Measurements from ENCODE around the gene CTU1.

The CTU1 gene

DNA sequence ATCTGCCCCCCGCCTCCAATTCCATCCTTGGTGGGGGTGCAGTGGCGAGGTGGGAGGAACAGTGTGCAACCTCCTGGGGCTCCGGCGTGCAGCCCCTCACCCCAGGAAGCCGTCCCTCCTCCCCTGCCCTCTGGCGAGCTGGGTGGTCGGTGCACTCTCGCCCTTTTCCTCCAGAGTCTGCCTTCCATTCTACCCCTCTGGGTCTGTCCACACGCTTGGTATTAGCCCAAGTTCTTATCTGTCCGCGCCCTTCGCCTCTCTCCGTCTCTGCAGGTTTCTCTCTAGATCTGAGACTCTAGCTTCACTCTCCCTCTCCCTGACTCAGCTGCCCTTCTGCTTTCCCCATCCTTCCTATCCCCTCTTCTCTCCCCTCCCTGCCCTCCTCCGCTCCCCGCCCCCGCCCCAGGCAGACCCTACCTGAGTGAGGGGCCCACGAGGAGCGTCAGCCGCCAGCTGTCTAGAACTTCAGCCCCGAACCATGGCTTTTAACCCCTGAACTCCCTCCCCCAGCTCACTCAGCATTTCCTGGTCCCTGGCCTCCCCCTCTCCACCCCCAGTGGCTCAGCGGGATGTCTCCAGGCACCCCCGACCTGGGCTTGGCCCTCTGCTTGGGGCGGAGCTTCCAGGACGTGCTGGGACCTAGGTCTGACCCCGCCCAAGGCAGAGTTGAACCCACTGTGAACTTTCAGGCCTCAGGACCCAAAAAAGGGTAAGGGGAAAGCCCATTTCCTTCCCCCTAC lies 42.8 kb downstream of the CTU1 start:
- no peak for DNase-seq (ENCODE audit: low read depth)
- no peak overlapping the region for H3K4me3 ChIP-seq (replicated peaks; ENCODE audit: low read depth, low read length)
- TF ChIP-seq, protein P1, sequence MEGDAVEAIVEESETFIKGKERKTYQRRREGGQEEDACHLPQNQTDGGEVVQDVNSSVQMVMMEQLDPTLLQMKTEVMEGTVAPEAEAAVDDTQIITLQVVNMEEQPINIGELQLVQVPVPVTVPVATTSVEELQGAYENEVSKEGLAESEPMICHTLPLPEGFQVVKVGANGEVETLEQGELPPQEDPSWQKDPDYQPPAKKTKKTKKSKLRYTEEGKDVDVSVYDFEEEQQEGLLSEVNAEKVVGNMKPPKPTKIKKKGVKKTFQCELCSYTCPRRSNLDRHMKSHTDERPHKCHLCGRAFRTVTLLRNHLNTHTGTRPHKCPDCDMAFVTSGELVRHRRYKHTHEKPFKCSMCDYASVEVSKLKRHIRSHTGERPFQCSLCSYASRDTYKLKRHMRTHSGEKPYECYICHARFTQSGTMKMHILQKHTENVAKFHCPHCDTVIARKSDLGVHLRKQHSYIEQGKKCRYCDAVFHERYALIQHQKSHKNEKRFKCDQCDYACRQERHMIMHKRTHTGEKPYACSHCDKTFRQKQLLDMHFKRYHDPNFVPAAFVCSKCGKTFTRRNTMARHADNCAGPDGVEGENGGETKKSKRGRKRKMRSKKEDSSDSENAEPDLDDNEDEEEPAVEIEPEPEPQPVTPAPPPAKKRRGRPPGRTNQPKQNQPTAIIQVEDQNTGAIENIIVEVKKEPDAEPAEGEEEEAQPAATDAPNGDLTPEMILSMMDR (IDR thresholded peaks at IDR 0.05; ENCODE audit: low read length, missing control alignments): no peak

DNA sequence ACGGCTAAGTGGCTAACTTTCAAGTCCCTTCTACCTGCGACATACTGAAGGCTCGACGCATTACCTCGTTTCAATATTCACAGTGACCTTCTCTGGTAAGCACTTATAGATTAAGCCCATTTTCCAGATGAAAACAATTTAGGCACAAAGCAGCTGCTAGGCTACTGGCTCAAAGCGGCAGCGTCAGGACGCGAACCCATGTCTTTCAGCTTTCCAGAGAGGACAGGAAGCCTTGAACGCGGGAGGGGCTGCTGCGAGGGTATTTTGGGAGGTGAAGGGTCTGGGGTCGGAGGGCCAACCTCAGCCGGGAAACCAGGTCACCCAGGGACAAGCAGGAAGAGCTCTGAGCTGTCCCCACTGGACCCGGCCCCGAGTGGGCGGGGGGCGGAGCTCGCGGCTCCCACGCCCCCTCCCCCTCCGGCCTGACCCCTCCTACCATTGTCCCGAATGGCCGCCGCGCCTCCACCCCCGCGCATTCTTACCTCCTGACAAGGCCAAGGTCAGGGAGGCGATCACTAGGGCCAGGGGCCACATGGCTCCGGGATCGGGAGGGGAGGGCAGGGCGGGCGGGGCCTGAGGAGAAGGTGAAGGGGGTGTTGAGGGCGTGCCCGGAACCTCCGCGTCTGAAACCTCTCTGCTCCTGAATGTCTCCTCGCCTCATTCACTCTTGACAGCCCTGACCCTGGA lies 43.5 kb downstream of the CTU1 start, which contains the start of gene KLK13:
Gene KLK13 (minus strand): TSS at position 559 of the 687 bp plus-strand sequence. CDS start 25 bp downstream, at position 534.
- DNase-seq (ENCODE audit: low read depth): peak; percentile 2
- TF ChIP-seq, protein P1 (IDR thresholded peaks at IDR 0.05; ENCODE audit: low read length, missing control alignments): no peak
- no peak within 1 kb of the TSS for H3K4me3 ChIP-seq (replicated peaks; ENCODE audit: low read depth, low read length)

DNA sequence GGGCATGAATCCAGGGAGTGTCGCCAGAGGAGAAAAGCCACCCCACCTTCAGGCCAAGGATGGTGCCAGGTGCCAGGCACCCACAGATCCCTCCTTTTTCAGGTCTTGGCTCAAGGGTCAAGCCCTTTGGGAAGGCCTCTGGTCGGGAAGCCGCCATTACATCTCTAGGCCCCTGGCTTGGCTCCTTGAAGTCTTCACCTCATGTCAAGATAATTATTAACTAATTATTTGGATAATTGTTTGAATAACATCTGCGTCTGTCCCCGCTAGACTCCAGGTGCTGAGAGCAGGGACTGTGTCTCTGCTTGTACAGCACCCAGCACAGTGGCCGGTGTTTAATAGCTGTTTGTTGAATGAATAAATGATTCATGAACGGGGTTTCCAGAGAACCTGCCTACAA lies 44.5 kb downstream of the CTU1 start:
- H3K4me3 ChIP-seq (replicated peaks; ENCODE audit: low read depth, low read length): no peak overlapping the region
- DNase-seq (ENCODE audit: low read depth): no peak
- TF ChIP-seq, protein P1 (IDR thresholded peaks at IDR 0.05; ENCODE audit: low read length, missing control alignments): no peak

DNA sequence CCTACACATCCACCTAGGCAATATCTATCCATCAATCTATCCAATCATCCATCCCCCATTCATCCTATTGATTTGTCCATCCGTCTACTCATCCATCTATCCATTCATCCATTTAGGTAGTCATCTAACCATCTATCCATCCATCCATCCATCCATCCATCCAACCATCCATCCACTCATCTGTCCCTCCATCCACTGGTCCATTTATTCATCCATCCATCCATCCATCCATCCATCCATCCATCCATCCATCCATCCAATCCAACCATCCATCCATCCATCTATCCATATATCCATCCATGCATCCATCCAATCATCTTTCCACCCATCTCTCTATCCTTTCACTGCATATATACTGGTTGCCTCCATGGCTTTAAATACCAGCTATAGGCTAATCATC lies 47.2 kb downstream of the CTU1 start:
- no peak for DNase-seq (ENCODE audit: low read depth)
- TF ChIP-seq, protein P1 (IDR thresholded peaks at IDR 0.05; ENCODE audit: low read length, missing control alignments): no peak
- H3K4me3 ChIP-seq (replicated peaks; ENCODE audit: low read depth, low read length): no peak overlapping the region

DNA sequence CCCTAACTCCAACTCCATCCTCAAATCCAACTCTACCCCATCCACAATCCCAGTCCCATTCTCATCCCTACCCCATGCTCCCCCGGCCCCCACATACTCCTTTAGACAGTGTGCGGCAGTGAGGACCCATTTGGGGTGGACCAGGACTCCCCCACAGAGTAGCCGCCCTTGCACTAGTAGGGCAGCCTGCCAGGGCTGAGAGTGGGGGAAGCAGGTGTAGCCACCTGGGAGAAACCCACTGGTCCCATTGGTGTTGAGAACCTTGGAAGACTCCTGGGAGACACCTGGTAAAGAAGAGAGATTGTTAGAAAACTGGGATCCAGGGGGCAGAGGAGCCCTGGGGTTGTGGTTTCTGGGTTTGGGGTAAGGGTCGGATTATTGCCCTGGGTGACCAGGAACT lies 47.9 kb downstream of the CTU1 start:
- no peak for DNase-seq (ENCODE audit: low read depth)
- no peak overlapping the region for H3K4me3 ChIP-seq (replicated peaks; ENCODE audit: low read depth, low read length)
- TF ChIP-seq, protein P1 (IDR thresholded peaks at IDR 0.05; ENCODE audit: low read length, missing control alignments): no peak

DNA sequence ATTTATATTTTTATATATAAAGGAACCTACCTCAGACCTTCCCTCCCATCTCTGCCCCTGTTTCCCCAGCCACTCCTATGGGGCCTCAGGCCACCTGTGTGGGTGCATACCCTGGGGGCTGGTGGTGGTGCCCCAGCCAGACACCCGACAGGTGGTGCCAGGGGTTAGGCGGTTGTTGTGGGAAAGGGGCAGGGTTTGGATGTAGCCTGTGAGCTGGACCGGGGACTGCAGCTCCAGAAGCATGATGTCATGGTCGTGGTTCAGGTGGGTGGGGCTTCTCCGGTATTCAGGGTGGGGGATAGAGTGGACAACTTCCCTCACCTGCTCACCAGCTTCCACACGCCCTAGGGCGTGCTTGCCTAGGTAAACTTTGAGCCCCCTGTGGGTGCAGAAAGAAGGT lies 48.5 kb downstream of the CTU1 start:
- no peak for DNase-seq (ENCODE audit: low read depth)
- H3K4me3 ChIP-seq (replicated peaks; ENCODE audit: low read depth, low read length): no peak overlapping the region
- TF ChIP-seq, protein P1 (IDR thresholded peaks at IDR 0.05; ENCODE audit: low read length, missing control alignments): no peak

Data from fibroblast of pulmonary artery (primary cell).